Ectodermal cell (in vitro differentiated cells): ENCODE results near the gene TP53TG5.

Experiments
- H3K27ac ChIP-seq: 2 replicates; pipeline ENCODE4 v1.7.0; 2013; ENCODE audit warnings: mild to moderate bottlenecking, low read depth, low read length; ENCODE audit not compliant: insufficient read depth, poor library complexity, severe bottlenecking
- H3K27me3 ChIP-seq: 2 replicates; pipeline ENCODE4 v1.7.0; 2013; ENCODE audit warnings: mild to moderate bottlenecking, low read length; ENCODE audit not compliant: insufficient read depth, control insufficient read depth, poor library complexity, severe bottlenecking
- H3K36me3 ChIP-seq: one replicate; pipeline ENCODE4 v1.7.0; 2013; ENCODE audit warnings: low read length; ENCODE audit not compliant: control insufficient read depth, insufficient read depth
- H3K4me1 ChIP-seq: one replicate; pipeline ENCODE4 v1.7.0; 2013; ENCODE audit warnings: low read length; ENCODE audit not compliant: control insufficient read depth, insufficient read depth
- H3K4me3 ChIP-seq: 2 replicates; pipeline ENCODE4 v1.7.0; 2013; ENCODE audit warnings: low read depth, low read length, control low read depth; ENCODE audit not compliant: insufficient read depth
- H3K9me3 ChIP-seq: 2 replicates; pipeline ENCODE4 v1.7.0; 2013; ENCODE audit warnings: mild to moderate bottlenecking, low read length, moderate library complexity; ENCODE audit not compliant: control insufficient read depth
- WGBS, 2 experiments: methylation state at CpG; one replicate each; pipeline ENCODE4 v1.1.7; 2013; ENCODE audit warnings: missing lambda C conversion rate in 2 of 2; 5-methylcytosine and 5-hydroxymethylcytosine counted together

TP53TG5 gene

DNA sequence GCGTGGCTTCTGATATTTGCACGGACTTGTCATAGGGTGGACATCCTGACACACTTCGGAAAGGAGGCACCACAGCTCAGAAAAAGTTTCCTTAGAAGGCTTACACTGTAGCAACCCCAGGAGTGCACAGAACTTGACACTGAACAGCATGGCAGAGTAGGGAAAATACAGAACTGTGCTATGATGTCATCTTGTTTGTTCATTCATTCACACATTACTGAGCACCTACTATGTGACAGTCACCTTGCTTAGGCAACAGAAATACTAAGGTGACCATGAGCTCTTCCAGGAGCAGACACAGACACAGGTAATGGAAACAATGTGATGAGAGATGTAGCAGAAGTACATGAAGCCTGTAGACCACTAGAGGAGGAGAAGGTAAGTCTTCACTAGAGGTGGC is 35.4 kb upstream of the TP53TG5 start:
- Histone ChIP-seq H3K4me3 (no peak overlapping the region), H3K9me3 (no peaks in the 10 kb centered on the region), H3K27me3 (no peaks in the 10 kb centered on the region), H3K27ac (no peak overlapping the region), H3K4me1 (peaks cover 9% of the 10 kb centered on the region), H3K36me3 (peaks cover 13% of the 10 kb centered on the region)
- 83 to 90% methylated on average over 3 of the region's 3 CpGs for WGBS, 2 experiments

- Histone ChIP-seq H3K9me3 (no peaks in the 10 kb centered on the region), H3K36me3 (peaks cover 13% of the 10 kb centered on the region), H3K4me1 (peaks cover 9% of the 10 kb centered on the region), H3K4me3 (no peak overlapping the region), H3K27me3 (peaks cover 2% of the 10 kb centered on the region), H3K27ac (no peak overlapping the region)
- 89% methylated on average over 5 of the region's 5 CpGs for WGBS, 2 experiments
These were observed 34.5 kb upstream of the TP53TG5 start for GRCh38 chr20:45412653-45413052.

DNA sequence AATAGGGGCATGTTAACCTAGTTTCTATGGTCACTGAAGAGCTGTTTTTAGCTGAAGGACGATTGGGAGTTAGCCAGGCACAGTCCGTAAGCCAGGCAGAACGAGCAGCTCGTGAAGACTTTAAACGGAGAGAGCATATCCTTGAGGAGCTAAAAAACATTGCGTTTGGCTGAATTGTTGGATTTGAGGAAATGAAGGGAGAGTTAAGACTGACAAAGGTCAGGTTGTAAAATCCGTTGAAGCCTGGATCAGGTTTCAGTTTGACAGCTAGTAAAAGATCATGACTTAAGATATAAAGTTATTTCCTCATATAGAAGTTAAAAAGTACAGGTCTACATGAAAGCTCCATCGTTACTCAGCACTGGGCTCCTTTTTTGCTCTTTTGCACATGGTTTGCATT is 32.8 kb upstream of the TP53TG5 start:
- H3K27me3 ChIP-seq: peaks cover 20% of the 10 kb centered on the region
- 84 to 87% methylated on average over 8 of the region's 8 CpGs for WGBS, 2 experiments

DNA sequence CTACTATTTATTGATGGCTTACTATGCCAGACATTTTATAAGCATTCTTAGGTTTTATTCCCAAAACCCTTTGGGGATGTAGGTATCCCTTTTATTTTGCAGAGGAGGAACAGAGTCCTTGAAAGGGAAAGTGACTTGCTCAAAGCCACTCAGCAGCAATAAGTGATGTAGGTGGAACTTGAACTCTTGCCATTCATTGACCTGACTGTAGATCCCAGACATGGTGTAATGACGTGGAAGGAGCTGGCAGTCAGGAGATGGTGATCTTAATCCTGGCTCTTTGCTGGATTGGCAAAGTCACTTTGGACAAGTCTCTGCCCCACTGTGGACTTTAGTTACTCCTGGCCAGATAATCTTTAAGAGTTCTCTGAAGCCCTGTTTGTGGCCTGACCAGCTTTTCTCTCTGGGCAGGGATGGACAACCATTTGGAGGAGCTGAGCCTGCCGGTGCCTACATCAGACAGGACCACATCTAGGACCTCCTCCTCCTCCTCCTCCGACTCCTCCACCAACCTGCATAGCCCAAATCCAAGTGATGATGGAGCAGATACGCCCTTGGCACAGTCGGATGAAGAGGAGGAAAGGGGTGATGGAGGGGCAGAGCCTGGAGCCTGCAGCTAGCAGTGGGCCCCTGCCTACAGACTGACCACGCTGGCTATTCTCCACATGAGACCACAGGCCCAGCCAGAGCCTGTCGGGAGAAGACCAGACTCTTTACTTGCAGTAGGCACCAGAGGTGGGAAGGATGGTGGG is 31.6 kb upstream of the TP53TG5 start:
- 91 to 93% methylated on average over 7 of the region's 7 CpGs for WGBS, 2 experiments
- no peak overlapping the region for H3K27ac ChIP-seq
- H3K4me3 ChIP-seq: no peak overlapping the region
- no peaks in the 10 kb centered on the region for H3K9me3 ChIP-seq
- H3K4me1 ChIP-seq: no peaks in the 10 kb centered on the region
- peaks cover 13% of the 10 kb centered on the region for H3K36me3 ChIP-seq
- H3K27me3 ChIP-seq: peaks cover 32% of the 10 kb centered on the region

More for the DNA sequence above, 32.8 kb upstream of the TP53TG5 start:
- no peak overlapping the region for H3K27ac ChIP-seq
- H3K36me3 ChIP-seq: peaks cover 13% of the 10 kb centered on the region
- H3K4me3 ChIP-seq: no peak overlapping the region
- no peaks in the 10 kb centered on the region for H3K9me3 ChIP-seq
- no peaks in the 10 kb centered on the region for H3K4me1 ChIP-seq

DNA sequence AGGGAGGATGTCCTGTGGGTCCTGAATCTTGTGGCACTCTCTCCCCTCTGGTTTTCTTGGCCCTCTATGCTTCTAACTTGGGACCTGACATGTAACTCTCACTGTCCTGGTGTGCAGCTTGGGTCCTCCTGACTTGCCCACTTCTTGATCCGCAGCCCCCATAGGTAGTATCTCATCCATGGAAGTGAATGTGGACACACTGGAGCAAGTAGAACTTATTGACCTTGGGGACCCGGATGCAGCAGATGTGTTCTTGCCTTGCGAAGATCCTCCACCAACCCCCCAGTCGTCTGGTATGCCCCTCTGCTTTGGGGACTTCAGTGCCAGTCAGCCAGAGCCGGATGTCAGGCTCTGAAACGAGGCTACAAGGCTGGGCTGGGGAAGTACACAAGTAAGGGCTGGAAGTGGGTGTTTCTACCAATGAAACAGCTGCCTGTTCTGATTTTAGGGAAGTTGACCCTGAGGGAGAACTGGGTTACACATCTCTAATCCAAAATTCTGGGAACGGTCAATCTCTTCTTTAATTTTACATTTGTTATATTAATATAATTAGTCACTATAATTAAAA is 30.6 kb upstream of the TP53TG5 start:
- H3K27ac ChIP-seq: no peak overlapping the region
- H3K4me3 ChIP-seq: no peak overlapping the region
- 95 to 96% methylated on average over 6 of the region's 7 CpGs for WGBS, 2 experiments
- H3K4me1 ChIP-seq: no peaks in the 10 kb centered on the region
- H3K27me3 ChIP-seq: peaks cover 41% of the 10 kb centered on the region
- peaks cover 13% of the 10 kb centered on the region for H3K36me3 ChIP-seq
- no peaks in the 10 kb centered on the region for H3K9me3 ChIP-seq

- H3K4me3 ChIP-seq: peak within 1 kb of the TSS; percentile 64
- no peaks in the 10 kb centered on the region for H3K9me3 ChIP-seq
- H3K27me3 ChIP-seq: peaks cover 45% of the 10 kb centered on the region
- H3K36me3 ChIP-seq: peaks cover 13% of the 10 kb centered on the region
- H3K27ac ChIP-seq: no peak within 1 kb of the TSS
- WGBS, 2 experiments: 92% methylated on average over 21 of the region's 21 CpGs
- H3K4me1 ChIP-seq: no peaks in the 10 kb centered on the region
These were observed 29.9 kb upstream of the TP53TG5 start, which contains the start of gene DBNDD2 for GRCh38 chr20:45407783-45408645. DBNDD2 (plus strand) TSS chr20:45408289; CDS start chr20:45408468, 179 bp downstream.

DNA sequence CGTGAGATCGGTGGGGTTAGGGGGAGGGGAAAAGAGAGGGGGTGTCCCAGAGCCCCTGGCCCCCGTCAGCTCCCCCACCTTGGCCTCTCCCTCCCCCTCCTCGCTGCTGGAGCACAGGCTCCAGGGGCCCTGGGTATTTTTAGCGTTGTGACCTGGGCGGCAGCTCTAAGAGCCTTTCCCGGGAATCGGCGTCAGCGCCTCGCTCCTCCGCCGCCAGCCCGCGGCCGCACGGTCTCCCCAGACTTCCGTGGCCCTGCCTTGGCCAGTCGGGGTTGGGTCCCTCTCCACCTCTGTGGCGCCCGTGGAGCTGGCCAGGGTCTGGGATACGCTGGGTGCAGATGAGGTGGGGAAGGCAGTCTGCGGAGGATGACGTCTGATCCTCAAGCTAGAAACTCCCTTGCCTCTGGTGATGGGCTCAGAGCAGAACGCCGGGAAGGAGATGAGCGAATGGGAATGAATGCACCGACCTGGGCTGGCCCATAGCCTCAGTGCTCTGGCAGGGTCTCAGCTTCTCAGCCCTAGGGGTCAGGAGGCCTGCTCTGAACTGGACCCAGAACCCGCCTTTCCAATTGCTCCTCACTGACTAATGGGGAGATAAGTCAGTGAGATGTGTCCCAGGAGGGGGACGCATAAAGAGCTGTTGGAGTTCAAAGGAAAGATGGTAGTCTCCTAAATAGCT is 29.1 kb upstream of the TP53TG5 start:
- peaks cover 45% of the 10 kb centered on the region for H3K27me3 ChIP-seq
- 8 to 9% methylated on average over 30 of the region's 30 CpGs for WGBS, 2 experiments

GRCh38 chr20:45406260-45407066 is 28.3 kb upstream of the TP53TG5 start:
- H3K27ac ChIP-seq: no peak overlapping the region
- no peaks in the 10 kb centered on the region for H3K9me3 ChIP-seq
- H3K4me1 ChIP-seq: no peaks in the 10 kb centered on the region
- WGBS, 2 experiments: 0% methylated on average over 84 to 87 of the region's 87 CpGs
- peak overlapping the region; percentile 64 for H3K4me3 ChIP-seq
- H3K36me3 ChIP-seq: peaks cover 13% of the 10 kb centered on the region
- H3K27me3 ChIP-seq: peaks cover 45% of the 10 kb centered on the region

More for the DNA sequence above, 29.1 kb upstream of the TP53TG5 start:
- no peaks in the 10 kb centered on the region for H3K9me3 ChIP-seq
- no peak overlapping the region for H3K27ac ChIP-seq
- peaks cover 13% of the 10 kb centered on the region for H3K36me3 ChIP-seq
- peak overlapping the region; percentile 64 for H3K4me3 ChIP-seq
- no peaks in the 10 kb centered on the region for H3K4me1 ChIP-seq

DNA sequence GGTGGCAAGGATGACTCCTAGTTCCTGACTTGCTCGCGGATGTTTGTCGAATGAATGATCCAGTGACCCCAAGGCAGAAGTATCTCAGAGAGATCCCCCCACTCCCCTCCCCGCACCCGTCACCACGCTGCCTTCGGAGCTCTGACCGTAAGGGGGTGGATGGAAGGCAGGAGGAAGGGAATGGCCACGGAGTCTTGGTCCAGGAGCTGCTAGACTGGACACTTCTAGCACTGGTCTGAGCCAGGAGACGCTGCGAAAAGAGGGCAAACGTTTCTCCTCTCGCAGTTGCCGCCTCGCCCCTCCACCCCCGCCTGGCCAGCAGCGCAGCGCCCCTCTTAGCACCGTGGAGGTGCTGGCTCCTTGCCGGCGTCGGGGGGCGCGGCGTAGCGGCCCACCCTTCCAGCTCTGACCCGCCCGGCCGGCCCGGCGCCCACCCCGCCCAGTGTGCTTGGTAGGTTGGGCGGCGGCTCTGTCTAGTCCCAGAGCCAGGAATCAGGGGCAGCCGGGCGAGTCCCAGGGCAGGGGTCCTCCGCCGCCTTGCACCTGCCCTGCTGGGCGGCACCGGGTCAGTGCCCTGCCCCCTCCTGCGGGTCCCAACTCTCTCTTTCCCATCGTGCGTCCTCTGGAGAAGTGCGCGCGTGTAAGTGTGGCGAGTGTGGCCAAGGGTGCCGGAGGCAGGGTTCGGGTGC is 27.6 kb upstream of the TP53TG5 start:
- Histone ChIP-seq H3K4me1 (no peaks in the 10 kb centered on the region), H3K27me3 (peaks cover 45% of the 10 kb centered on the region), H3K9me3 (peaks cover 1% of the 10 kb centered on the region), H3K27ac (no peak overlapping the region), H3K4me3 (peak overlapping the region; percentile 64), H3K36me3 (peaks cover 11% of the 10 kb centered on the region)
- 5 to 7% methylated on average over 49 of the region's 49 CpGs for WGBS, 2 experiments
